HFFc6 (cell line): ENCODE results near the gene MEN1. TPM values are rescaled to one million over a fixed set of nuclear protein-coding genes. Genes with fewer than 3 reads are reported as not detected.

Experiments used
- DNase-seq: peaks from one replicate; pipeline ENCODE4 v3.0.0-alpha.2; 2018
- H3K27ac Mint-ChIP-seq: 2 replicates; pipeline ENCODE4 v1.8.0; 2020; ENCODE audit warnings: mild to moderate bottlenecking, mixed read lengths
- H3K27me3 Mint-ChIP-seq: 2 replicates; pipeline ENCODE4 v1.8.0; 2021; ENCODE audit warnings: mild to moderate bottlenecking, moderate library complexity, mixed read lengths; ENCODE audit not compliant: insufficient read depth
- H3K36me3 Mint-ChIP-seq: 2 replicates; pipeline ENCODE4 v1.8.0; 2021; ENCODE audit warnings: low read depth, mixed read lengths
- H3K4me1 Mint-ChIP-seq: 2 replicates; pipeline ENCODE4 v1.8.0; 2020; ENCODE audit warnings: low read depth, mixed read lengths
- H3K4me3 Mint-ChIP-seq: 2 replicates; pipeline ENCODE4 v1.8.0; 2020; ENCODE audit warnings: mild to moderate bottlenecking, moderate library complexity, mixed read lengths
- H3K9me3 Mint-ChIP-seq: 2 replicates; pipeline ENCODE4 v1.8.0; 2020; ENCODE audit warnings: mild to moderate bottlenecking, mixed read lengths
- CTCF ChIP-seq: fragments of 200-600 bp; sonication (generic); IDR thresholded peaks from 2 replicates; pipeline ENCODE4 v1.5.0; 2021; ENCODE audit warnings: antibody characterized with exemption, mild to moderate bottlenecking
- total RNA-seq, 6 experiments: library from RNA; stranded (reverse); fragmentation: NEBNext Ultra II Directional; extraction: Animal tissue kit (Norgen Biotek cat#: 25700); gene quantifications; 2 replicates in 1 of 6; 3 replicates in 5 of 6; pipeline ENCODE4 v1.2.3, GENCODE V29; 2021

The MEN1 gene
- total RNA-seq, 6 experiments from 2014 or later: 23.9 to 35.5 (median 26.9) TPM

- TF ChIP-seq CTCF: no peak
- Mint-ChIP-seq H3K27me3 (peaks cover 2% of the 10 kb centered on the region), H3K4me3 (no peak overlapping the region), H3K9me3 (no peaks in the 10 kb centered on the region), H3K4me1 (peaks cover 6% of the 10 kb centered on the region; the same call in 1 of the 2 replicates), H3K36me3 (no peaks in the 10 kb centered on the region), H3K27ac (no peak overlapping the region)
- DNase-seq: no peak
Measured at GRCh38 chr11:64831411-64831891, 21.1 kb upstream of the MEN1 start.

GRCh38 chr11:64829536-64830251 lies 19.3 kb upstream of the MEN1 start:
- H3K27me3 Mint-ChIP-seq: peaks cover 4% of the 10 kb centered on the region
- no peaks in the 10 kb centered on the region for H3K36me3 Mint-ChIP-seq
- H3K4me3 Mint-ChIP-seq: no peak overlapping the region
- no peaks in the 10 kb centered on the region for H3K4me1 Mint-ChIP-seq
- no peaks in the 10 kb centered on the region for H3K9me3 Mint-ChIP-seq
- TF ChIP-seq CTCF: no peak
- no peak for DNase-seq
- H3K27ac Mint-ChIP-seq: no peak overlapping the region

- peaks cover 9% of the 10 kb centered on the region for H3K27me3 Mint-ChIP-seq
- no peak for TF ChIP-seq CTCF
- H3K4me1 Mint-ChIP-seq: no peaks in the 10 kb centered on the region
- H3K4me3 Mint-ChIP-seq: no peak overlapping the region
- H3K9me3 Mint-ChIP-seq: no peaks in the 10 kb centered on the region
- no peak for DNase-seq
- H3K27ac Mint-ChIP-seq: no peak overlapping the region
- H3K36me3 Mint-ChIP-seq: no peaks in the 10 kb centered on the region
Measured at GRCh38 chr11:64827451-64827839, 17.1 kb upstream of the MEN1 start.

GRCh38 chr11:64826578-64827450 lies 16.5 kb upstream of the MEN1 start:
- Mint-ChIP-seq H3K9me3 (no peaks in the 10 kb centered on the region), H3K4me1 (no peaks in the 10 kb centered on the region), H3K4me3 (no peak overlapping the region), H3K27me3 (peaks cover 9% of the 10 kb centered on the region), H3K27ac (no peak overlapping the region), H3K36me3 (no peaks in the 10 kb centered on the region)
- no peak for DNase-seq
- TF ChIP-seq CTCF: no peak

GRCh38 chr11:64826062-64826461 lies 15.7 kb upstream of the MEN1 start:
- Mint-ChIP-seq H3K4me3 (no peak overlapping the region), H3K4me1 (no peaks in the 10 kb centered on the region), H3K27ac (no peak overlapping the region), H3K9me3 (no peaks in the 10 kb centered on the region), H3K27me3 (peaks cover 9% of the 10 kb centered on the region), H3K36me3 (no peaks in the 10 kb centered on the region)
- no peak for DNase-seq
- TF ChIP-seq CTCF: no peak
